HCT116 (cell line): ENCODE results near the gene AFAP1. TPM values are rescaled to one million over a fixed set of nuclear protein-coding genes. Genes with fewer than 3 reads are reported as not detected.

ENCODE experiments used
- ATAC-seq: fragments of 200-7000 bp; cut with Tn5 transposase; 2 replicates; pipeline ENCODE4 v1.9.1; 2020; ENCODE audit warnings: mild to moderate bottlenecking, moderate library complexity
- BruUV-seq: library from RNA; stranded (reverse); fragments of 400-500 nt; replicated peaks from 2 replicates; lab custom pipeline; 2021; lab: Mats Ljungman, UMichigan
- CTCF ChIA-PET: fragments of 300-600 bp; sonication (Branson Sonifier 250); formaldehyde crosslinking; loops from one replicate; lab custom pipeline; 2021; ENCODE audit warnings: antibody characterized with exemption; lab: Charles Lee
- POLR2A ChIA-PET: fragments of 300-600, 350-600 bp; sonication (Branson Sonifier 250); formaldehyde crosslinking; loops from one replicate; lab custom pipeline; 2021; ENCODE audit warnings: antibody characterized with exemption; lab: Charles Lee
- RAD21 ChIA-PET, 2 experiments: fragments of 300-600 bp; sonication (Branson Sonifier 250); formaldehyde crosslinking; loops; one replicate each; lab custom pipeline; 2023; ENCODE audit warnings: low total read pairs in 2 of 2; ENCODE audit not compliant: uncharacterized antibody in 2 of 2, unreplicated experiment in 2 of 2, low non-redundant PET in 1 of 2; lab: Charles Lee
- DNase-seq: peaks from one replicate; pipeline ENCODE4 v3.0.0-alpha.2; 2010; ENCODE audit warnings: low read depth, low spot score
- H2AFZ ChIP-seq: fragments of 200-600 bp; shearing (Covaris generic), sonication (generic); 2 replicates; pipeline ENCODE4 v1.6.1; 2017; ENCODE audit warnings: low read depth, mixed run types, mixed read lengths, antibody characterized with exemption, low read length; ENCODE audit not compliant: poor library complexity, severe bottlenecking
- H3K27ac ChIP-seq: 2 replicates; pipeline ENCODE4 v1.5.1; 2012; ENCODE audit warnings: low read depth, low read length
- H3K27me3 ChIP-seq: fragments of 200-600 bp; sonication (generic); 2 replicates; pipeline ENCODE4 v1.6.1; 2016; ENCODE audit warnings: mixed run types, low read length, mixed read lengths; ENCODE audit not compliant: insufficient read depth
- H3K36me3 ChIP-seq, 2 experiments: fragments of 200-500 bp in 1 of 2; fragments of 200-600 bp in 1 of 2; sonication (Bioruptor generic) in 1 of 2; sonication (generic) in 1 of 2; 2 replicates each; pipeline versions ENCODE4 v1.5.1 to v1.6.1; 2014 to 2016; ENCODE audit warnings: low read length in 2 of 2, inconsistent platforms in 1 of 2, mixed read lengths in 1 of 2, mixed run types in 1 of 2; ENCODE audit not compliant: insufficient read depth in 2 of 2, control insufficient read depth in 1 of 2
- H3K4me1 ChIP-seq, 2 experiments: fragments of 200-600 bp in 1 of 2; sonication (generic) in 1 of 2; 2 replicates each; pipeline versions ENCODE4 v1.5.1 to v1.6.1; 2012 to 2017; ENCODE audit warnings: low read length in 2 of 2, inconsistent platforms in 1 of 2, mild to moderate bottlenecking in 1 of 2, mixed read lengths in 1 of 2, mixed run types in 1 of 2, moderate library complexity in 1 of 2; ENCODE audit not compliant: insufficient read depth in 2 of 2, control insufficient read depth in 1 of 2
- H3K4me2 ChIP-seq: fragments of 200-600 bp; sonication (generic); 2 replicates; pipeline ENCODE4 v1.6.1; 2017; ENCODE audit warnings: mixed run types, low read length, mixed read lengths
- H3K4me3 ChIP-seq, 2 experiments: fragments of 200-600 bp in 1 of 2; sonication (generic) in 1 of 2; replicated peaks in 1 of 2; 2 replicates each; pipeline ENCODE4 v1.5.1; 2011 to 2016; ENCODE audit warnings: low read length in 2 of 2, control low read depth in 1 of 2, low read depth in 1 of 2, mild to moderate bottlenecking in 1 of 2, mixed read lengths in 1 of 2, mixed run types in 1 of 2
- H3K79me2 ChIP-seq: fragments of 200-600 bp; sonication (generic); 2 replicates; pipeline ENCODE4 v1.6.1; 2017; ENCODE audit warnings: mild to moderate bottlenecking, mixed run types, low read length, moderate library complexity, mixed read lengths; ENCODE audit not compliant: insufficient read depth
- H3K9ac ChIP-seq: fragments of 200-600 bp; sonication (generic); 2 replicates; pipeline ENCODE4 v1.6.1; 2016; ENCODE audit warnings: low read length, mixed read lengths
- H3K9me2 ChIP-seq: fragments of 200-600 bp; sonication (generic), shearing (Covaris generic); 2 replicates; pipeline ENCODE4 v1.6.1; 2017; ENCODE audit warnings: mixed run types, mild to moderate bottlenecking, moderate library complexity; ENCODE audit not compliant: insufficient read depth
- H3K9me3 ChIP-seq, 2 experiments: fragments of 200-500 bp in 1 of 2; fragments of 200-600 bp in 1 of 2; sonication (Bioruptor generic) in 1 of 2; sonication (generic) in 1 of 2; 2 replicates each; pipeline ENCODE4 v1.6.1; 2014 to 2017; ENCODE audit warnings: low read length in 2 of 2, mixed read lengths in 2 of 2, inconsistent platforms in 1 of 2, low read depth in 1 of 2, mild to moderate bottlenecking in 1 of 2, mixed run types in 1 of 2, moderate library complexity in 1 of 2; ENCODE audit not compliant: control insufficient read depth in 1 of 2, insufficient read depth in 1 of 2
- H4K20me1 ChIP-seq: fragments of 200-600 bp; sonication (generic), shearing (Covaris generic); 2 replicates; pipeline ENCODE4 v1.6.1; 2017; ENCODE audit warnings: mixed run types, mild to moderate bottlenecking, moderate library complexity; ENCODE audit not compliant: insufficient read depth
- CBX3 ChIP-seq: IDR thresholded peaks from 2 replicates; pipeline ENCODE4 v1.6.1; 2012; ENCODE audit warnings: low read depth
- CEBPB ChIP-seq: IDR thresholded peaks from 2 replicates; pipeline ENCODE4 v1.6.1; 2012; ENCODE audit warnings: low read depth
- CTCF ChIP-seq, 3 experiments: fragments of 200-600 bp in 1 of 3; sonication (generic) in 1 of 3; IDR thresholded peaks in 2 of 3; conservative IDR thresholded peaks in 1 of 3; 2 replicates each; pipeline ENCODE4 v1.5.1; 2012 to 2017; ENCODE audit warnings: low read depth in 2 of 3, low read length in 2 of 3, antibody characterized with exemption in 1 of 3, borderline replicate concordance in 1 of 3, control low read depth in 1 of 3, mild to moderate bottlenecking in 1 of 3, mixed read lengths in 1 of 3, mixed run types in 1 of 3, moderate library complexity in 1 of 3; ENCODE audit not compliant: insufficient read depth in 1 of 3
- FOSL1 ChIP-seq: IDR thresholded peaks from 2 replicates; pipeline ENCODE4 v1.6.1; 2012; ENCODE audit warnings: low read depth
- JUND ChIP-seq: IDR thresholded peaks from 2 replicates; pipeline ENCODE4 v1.6.1; 2012
- MAX ChIP-seq: IDR thresholded peaks from 2 replicates; pipeline ENCODE4 v1.6.1; 2012
- POLR2A ChIP-seq: IDR thresholded peaks from 2 replicates; pipeline ENCODE4 v1.7.0; 2011; ENCODE audit warnings: borderline replicate concordance; ENCODE audit not compliant: insufficient read depth, insufficient read length; ENCODE audit errors: extremely low read depth
- RAD21 ChIP-seq: IDR thresholded peaks from 2 replicates; pipeline ENCODE4 v1.6.1; 2012; ENCODE audit warnings: low read depth, mild to moderate bottlenecking
- REST ChIP-seq: IDR thresholded peaks from 2 replicates; pipeline ENCODE4 v1.6.1; 2012; ENCODE audit warnings: low read depth
- SIN3A ChIP-seq: IDR thresholded peaks from 2 replicates; pipeline ENCODE4 v1.6.1; 2012; ENCODE audit warnings: low read depth
- SP1 ChIP-seq: IDR thresholded peaks from 2 replicates; pipeline ENCODE4 v1.6.1; 2012; ENCODE audit warnings: low read depth
- SRF ChIP-seq: IDR thresholded peaks from 2 replicates; pipeline ENCODE4 v1.6.1; 2012; ENCODE audit warnings: low read depth
- ZFX ChIP-seq: fragments of 450-650 bp; IDR thresholded peaks from 2 replicates; pipeline ENCODE4 v1.6.1; 2017
- ZNF274 ChIP-seq: fragments of 200-500 bp; sonication (Bioruptor generic); IDR thresholded peaks from 2 replicates; pipeline ENCODE4 v1.6.1; 2014; ENCODE audit warnings: mild to moderate bottlenecking, low read depth, low read length, inconsistent platforms
- intact Hi-C: fragments of 100-400 bp; cut with micrococcal nuclease; formaldehyde crosslinking; loops from 2 replicates; pipeline ENCODE4 v1.10.0; 2022
- total RNA-seq: library from RNA; stranded (reverse); gene quantifications from one replicate; pipeline ENCODE4 v1.2.1, GENCODE V29; 2021; ENCODE audit not compliant: unreplicated experiment

The AFAP1 gene
- total RNA-seq, 1 experiment from 2014 or later: 19.4 TPM

GRCh38 chr4:7955393-7955792 lies 15.7 kb upstream of the AFAP1 start:
- H3K9me2 ChIP-seq: no peaks in the 10 kb centered on the region
- no peak overlapping the region for H3K4me2 ChIP-seq
- no peak overlapping the region for H3K9ac ChIP-seq
- no peaks in the 10 kb centered on the region for H3K36me3 ChIP-seq
- BruUV-seq: no TSS peak
- H3K27me3 ChIP-seq: no peaks in the 10 kb centered on the region
- no peak overlapping the region for H2AFZ ChIP-seq
- no peak for ATAC-seq
- ChIA-PET RAD21 (no interaction called here), CTCF (no interaction called here), POLR2A (no interaction called here)
- no peaks in the 10 kb centered on the region for H3K79me2 ChIP-seq
- intact Hi-C loops: no loop called here
- no peak overlapping the region for H3K4me3 ChIP-seq
- H4K20me1 ChIP-seq: no peaks in the 10 kb centered on the region
- H3K4me1 ChIP-seq: peaks cover 4 to 23% of the 10 kb centered on the region in 2 experiments; a peak in 3 of 4 replicates
- no peak overlapping the region for H3K27ac ChIP-seq
- TF ChIP-seq REST (no peak), FOSL1 (no peak), SRF (no peak), ZFX (no peak)
- DNase-seq: no peak
- 0 out of 4 replicates have a peak, but pooled peaks cover 3% of the 10 kb centered on the region in 2 experiments for H3K9me3 ChIP-seq

- Histone ChIP-seq H3K9me2 (no peaks in the 10 kb centered on the region), H3K27me3 (no peaks in the 10 kb centered on the region), H3K79me2 (no peaks in the 10 kb centered on the region), H4K20me1 (no peaks in the 10 kb centered on the region), H3K36me3 (no peaks in the 10 kb centered on the region), H3K9me3 (0 out of 4 replicates have a peak, but pooled peaks cover 3% of the 10 kb centered on the region in 2 experiments), H3K9ac (no peak overlapping the region), H3K4me1 (peaks cover 4 to 14% of the 10 kb centered on the region in 2 experiments; a peak in 3 of 4 replicates), H2AFZ (no peak overlapping the region), H3K27ac (no peak overlapping the region), H3K4me3 (no peak overlapping the region), H3K4me2 (no peak overlapping the region)
- ATAC-seq (no peak), DNase-seq (no peak)
- intact Hi-C loops: no loop called here
- ChIA-PET POLR2A (interaction anchor here (1.7 kb wide), 1 partner anchor 13 kb away, joined by 4 read pairs; the partner anchor contains the start of gene AFAP1), RAD21 (no interaction called here), CTCF (no interaction called here)
- no TSS peak for BruUV-seq
- TF ChIP-seq SP1: no peak
- no peak for TF ChIP-seq SRF
- TF ChIP-seq RAD21: no peak
- TF ChIP-seq MAX: no peak
- no peak for TF ChIP-seq CEBPB
- TF ChIP-seq SIN3A: no peak
- no peak for TF ChIP-seq ZNF274
- TF ChIP-seq CTCF (IDR thresholded peaks at IDR 0.05 in 2 of 3, conservative IDR thresholded peaks at IDR 0.05 in 1 of 3; ENCODE audit: borderline replicate concordance in 1 of 3, insufficient read depth in 1 of 3, low read depth in 2 of 3, low read length in 2 of 3): no peak
- TF ChIP-seq POLR2A: no peak
- TF ChIP-seq CBX3: no peak
- no peak for TF ChIP-seq JUND
Observed at GRCh38 chr4:7952615-7953014, 13.0 kb upstream of the AFAP1 start.
